Measurements from ENCODE around the gene MIEF2. TPM values are rescaled to one million over a fixed set of nuclear protein-coding genes. Genes with fewer than 3 reads are reported as not detected.

MIEF2 gene
- total and polyA plus RNA-seq, 4 donors = 15.5 to 24.1 (median 19.1) TPM

DNA sequence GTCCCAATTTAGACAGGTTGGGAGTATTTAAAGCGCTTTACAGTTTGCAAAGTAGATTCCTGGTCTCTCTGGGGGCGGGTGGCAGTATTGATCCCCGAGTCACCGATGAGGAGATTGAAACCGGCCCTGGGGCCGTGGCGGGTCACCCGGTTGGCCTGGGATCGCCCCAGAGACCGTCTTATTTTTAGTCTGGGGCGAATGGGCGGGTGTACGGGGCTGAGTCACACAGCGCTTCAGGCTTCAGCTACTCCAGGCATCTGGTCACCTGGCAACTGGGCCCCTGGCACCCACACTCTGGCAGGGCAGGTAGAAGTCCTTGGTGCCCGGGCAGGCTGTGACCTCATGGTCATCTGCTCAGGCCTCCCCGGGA lies 669 bp downstream of the MIEF2 start:
- WGBS (ENCODE audit: insufficient coverage) = 6% methylated on average over 16 of the region's 16 CpGs
- H3K27ac ChIP-seq (ENCODE audit: low read depth, low read length) = peak overlapping the region; percentile 79
- H3K9me3 ChIP-seq (ENCODE audit: control insufficient read depth, insufficient read depth, low read length) = no peaks in the 10 kb centered on the region
- no peaks in the 10 kb centered on the region for H3K27me3 ChIP-seq (ENCODE audit: control insufficient read depth, insufficient read depth, low read length)
- DNase-seq (ENCODE audit: low read depth in 4 of 6, low spot score in 6 of 6) = no peak
- peaks cover 49% of the 10 kb centered on the region for H3K4me1 ChIP-seq (ENCODE audit: control insufficient read depth, insufficient read depth, low read length)
- peaks cover 50% of the 10 kb centered on the region for H3K36me3 ChIP-seq (ENCODE audit: control insufficient read depth, insufficient read depth, low read length)
- H3K4me3 ChIP-seq (ENCODE audit: low read depth, low read length) = peak overlapping the region; percentile 88

- Histone ChIP-seq H3K27ac (ENCODE audit: low read depth, low read length) (no peak overlapping the region), H3K4me3 (ENCODE audit: low read depth, low read length) (peak overlapping the region; percentile 88), H3K4me1 (ENCODE audit: control insufficient read depth, insufficient read depth, low read length) (peaks cover 47% of the 10 kb centered on the region), H3K36me3 (ENCODE audit: control insufficient read depth, insufficient read depth, low read length) (peaks cover 45% of the 10 kb centered on the region), H3K9me3 (ENCODE audit: control insufficient read depth, insufficient read depth, low read length) (no peaks in the 10 kb centered on the region), H3K27me3 (ENCODE audit: control insufficient read depth, insufficient read depth, low read length) (no peaks in the 10 kb centered on the region)
- DNase-seq (ENCODE audit: low read depth in 4 of 6, low spot score in 6 of 6) = no peak
- WGBS (ENCODE audit: insufficient coverage) = 80% methylated on average over 3 of the region's 3 CpGs
Observed at GRCh38 chr17:18261659-18262058, 1.2 kb downstream of the MIEF2 start.

DNA sequence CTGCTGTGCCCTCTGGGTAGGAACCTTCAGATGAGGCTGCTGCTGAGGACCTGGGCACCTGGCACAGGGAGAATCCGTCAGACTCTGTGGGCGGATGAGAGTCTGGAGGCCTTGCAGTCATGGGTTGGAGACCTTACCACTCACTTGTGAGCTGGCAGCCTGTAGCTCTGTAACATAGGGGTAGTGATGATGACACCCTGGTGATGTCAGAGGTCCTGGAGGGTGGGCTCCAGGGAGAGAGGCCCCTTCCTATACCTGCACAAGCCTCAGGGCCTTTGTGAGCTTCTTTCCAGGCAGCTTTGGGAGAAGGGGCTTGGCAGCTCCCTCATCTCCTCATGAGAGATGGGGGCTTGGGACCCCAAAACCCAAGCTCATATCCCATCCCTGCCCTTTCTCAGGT lies 1.6 kb downstream of the MIEF2 start:
- Histone ChIP-seq H3K27ac (ENCODE audit: low read depth, low read length) (no peak overlapping the region), H3K4me3 (ENCODE audit: low read depth, low read length) (no peak overlapping the region), H3K9me3 (ENCODE audit: control insufficient read depth, insufficient read depth, low read length) (no peaks in the 10 kb centered on the region), H3K4me1 (ENCODE audit: control insufficient read depth, insufficient read depth, low read length) (peaks cover 42% of the 10 kb centered on the region), H3K27me3 (ENCODE audit: control insufficient read depth, insufficient read depth, low read length) (no peaks in the 10 kb centered on the region), H3K36me3 (ENCODE audit: control insufficient read depth, insufficient read depth, low read length) (peaks cover 43% of the 10 kb centered on the region)
- 92% methylated on average over 2 of the region's 2 CpGs for WGBS (ENCODE audit: insufficient coverage)
- no peak for DNase-seq (ENCODE audit: low read depth in 4 of 6, low spot score in 6 of 6)

- no peaks in the 10 kb centered on the region for H3K9me3 ChIP-seq (ENCODE audit: control insufficient read depth, insufficient read depth, low read length)
- H3K27ac ChIP-seq (ENCODE audit: low read depth, low read length) = no peak overlapping the region
- peaks cover 45% of the 10 kb centered on the region for H3K36me3 ChIP-seq (ENCODE audit: control insufficient read depth, insufficient read depth, low read length)
- WGBS (ENCODE audit: insufficient coverage) = 90% methylated on average over 12 of the region's 12 CpGs
- no peaks in the 10 kb centered on the region for H3K27me3 ChIP-seq (ENCODE audit: control insufficient read depth, insufficient read depth, low read length)
- DNase-seq (ENCODE audit: low read depth in 4 of 6, low spot score in 6 of 6) = no peak
- peaks cover 37% of the 10 kb centered on the region for H3K4me1 ChIP-seq (ENCODE audit: control insufficient read depth, insufficient read depth, low read length)
- no peak overlapping the region for H3K4me3 ChIP-seq (ENCODE audit: low read depth, low read length)
Observed at GRCh38 chr17:18262641-18263040, 2.2 kb downstream of the MIEF2 start.

- Histone ChIP-seq H3K4me3 (ENCODE audit: low read depth, low read length) (no peak overlapping the region), H3K4me1 (ENCODE audit: control insufficient read depth, insufficient read depth, low read length) (peaks cover 29% of the 10 kb centered on the region), H3K27ac (ENCODE audit: low read depth, low read length) (no peak overlapping the region), H3K27me3 (ENCODE audit: control insufficient read depth, insufficient read depth, low read length) (no peaks in the 10 kb centered on the region), H3K36me3 (ENCODE audit: control insufficient read depth, insufficient read depth, low read length) (peaks cover 49% of the 10 kb centered on the region), H3K9me3 (ENCODE audit: control insufficient read depth, insufficient read depth, low read length) (no peaks in the 10 kb centered on the region)
- WGBS (ENCODE audit: insufficient coverage) = 93% methylated on average over 50 of the region's 50 CpGs
- DNase-seq (ENCODE audit: low read depth in 4 of 6, low spot score in 6 of 6) = no peak
Observed at GRCh38 chr17:18263885-18264682, 3.6 kb downstream of the MIEF2 start.

DNA sequence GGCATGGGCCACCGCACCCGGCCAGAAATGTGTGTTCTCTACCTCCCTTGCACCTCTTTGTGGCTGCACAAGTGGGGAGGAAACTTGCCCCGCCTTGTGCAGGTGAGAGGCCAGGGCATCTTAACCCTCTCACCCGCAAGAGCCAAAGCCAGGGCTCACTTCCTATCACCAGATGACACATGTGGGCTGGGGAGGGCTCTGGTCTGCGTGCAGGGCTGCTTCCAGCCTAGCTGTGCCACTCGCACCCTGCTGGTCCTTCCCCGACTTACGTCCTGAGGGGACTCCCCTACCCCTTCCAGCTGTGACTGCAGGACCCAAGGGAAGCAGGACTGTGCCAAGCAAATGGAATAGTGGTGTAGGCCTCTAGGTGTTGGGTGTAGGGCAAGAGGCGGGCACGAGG lies 6.9 kb downstream of the MIEF2 start:
- Histone ChIP-seq H3K27me3 (ENCODE audit: control insufficient read depth, insufficient read depth, low read length) (no peaks in the 10 kb centered on the region), H3K9me3 (ENCODE audit: control insufficient read depth, insufficient read depth, low read length) (no peaks in the 10 kb centered on the region), H3K4me3 (ENCODE audit: low read depth, low read length) (no peak overlapping the region), H3K27ac (ENCODE audit: low read depth, low read length) (no peak overlapping the region), H3K36me3 (ENCODE audit: control insufficient read depth, insufficient read depth, low read length) (peaks cover 60% of the 10 kb centered on the region), H3K4me1 (ENCODE audit: control insufficient read depth, insufficient read depth, low read length) (peaks cover 3% of the 10 kb centered on the region)
- no peak for DNase-seq (ENCODE audit: low read depth in 4 of 6, low spot score in 6 of 6)
- 88% methylated on average over 6 of the region's 10 CpGs for WGBS (ENCODE audit: insufficient coverage)

DNA sequence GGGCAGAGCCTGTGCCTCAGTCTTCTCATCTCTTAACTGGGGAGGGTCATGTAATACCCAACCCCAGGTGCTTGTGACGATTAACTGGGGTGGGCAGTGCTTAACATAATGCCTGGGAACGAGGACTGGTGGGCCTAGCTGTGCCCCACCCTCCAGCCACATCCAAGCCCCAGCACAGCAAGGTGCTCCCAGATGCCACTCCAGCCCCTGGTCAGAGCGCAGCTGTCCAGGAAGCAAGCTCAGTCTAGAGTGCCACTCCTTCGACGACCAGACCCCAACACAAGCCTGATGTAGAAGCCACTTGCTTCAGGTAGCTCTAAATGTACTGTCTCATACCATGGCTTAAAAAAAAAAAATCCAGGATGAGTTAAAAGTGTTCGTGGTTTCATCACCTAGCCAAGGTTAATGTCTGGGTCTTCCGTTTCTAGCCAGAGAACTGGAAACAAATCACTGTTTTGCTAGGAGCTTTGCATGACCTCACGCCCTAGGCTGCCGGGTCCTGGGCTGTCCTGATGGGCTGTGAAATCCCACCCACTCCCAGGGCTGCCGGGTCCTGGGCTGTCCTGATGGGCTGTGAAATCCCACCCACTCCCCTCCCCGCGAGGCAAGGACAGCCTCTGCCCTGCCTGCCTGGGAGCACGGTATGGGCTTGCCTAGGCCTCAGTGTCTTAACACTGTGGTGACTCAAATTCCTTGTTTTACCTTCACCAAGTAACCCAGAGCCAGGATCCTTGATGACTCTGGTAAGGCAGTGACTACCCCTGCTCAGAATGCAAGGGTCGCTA lies 7.7 kb downstream of the MIEF2 start:
- Histone ChIP-seq H3K36me3 (ENCODE audit: control insufficient read depth, insufficient read depth, low read length) (peaks cover 54% of the 10 kb centered on the region), H3K27ac (ENCODE audit: low read depth, low read length) (no peak overlapping the region), H3K4me3 (ENCODE audit: low read depth, low read length) (no peak overlapping the region), H3K4me1 (ENCODE audit: control insufficient read depth, insufficient read depth, low read length) (no peaks in the 10 kb centered on the region), H3K9me3 (ENCODE audit: control insufficient read depth, insufficient read depth, low read length) (no peaks in the 10 kb centered on the region), H3K27me3 (ENCODE audit: control insufficient read depth, insufficient read depth, low read length) (no peaks in the 10 kb centered on the region)
- WGBS (ENCODE audit: insufficient coverage) = 37% methylated on average over 13 of the region's 14 CpGs
- DNase-seq (ENCODE audit: low read depth in 4 of 6, low spot score in 6 of 6) = no peak

GRCh38 chr17:18270046-18270931 lies 9.8 kb downstream of the MIEF2 start:
- DNase-seq (ENCODE audit: low read depth in 4 of 6, low spot score in 6 of 6) = no peak
- Histone ChIP-seq H3K4me3 (ENCODE audit: low read depth, low read length) (no peak overlapping the region), H3K36me3 (ENCODE audit: control insufficient read depth, insufficient read depth, low read length) (peaks cover 51% of the 10 kb centered on the region), H3K27ac (ENCODE audit: low read depth, low read length) (no peak overlapping the region), H3K9me3 (ENCODE audit: control insufficient read depth, insufficient read depth, low read length) (no peaks in the 10 kb centered on the region), H3K4me1 (ENCODE audit: control insufficient read depth, insufficient read depth, low read length) (no peaks in the 10 kb centered on the region), H3K27me3 (ENCODE audit: control insufficient read depth, insufficient read depth, low read length) (no peaks in the 10 kb centered on the region)
- WGBS (ENCODE audit: insufficient coverage) = 86% methylated on average over 13 of the region's 14 CpGs

DNA sequence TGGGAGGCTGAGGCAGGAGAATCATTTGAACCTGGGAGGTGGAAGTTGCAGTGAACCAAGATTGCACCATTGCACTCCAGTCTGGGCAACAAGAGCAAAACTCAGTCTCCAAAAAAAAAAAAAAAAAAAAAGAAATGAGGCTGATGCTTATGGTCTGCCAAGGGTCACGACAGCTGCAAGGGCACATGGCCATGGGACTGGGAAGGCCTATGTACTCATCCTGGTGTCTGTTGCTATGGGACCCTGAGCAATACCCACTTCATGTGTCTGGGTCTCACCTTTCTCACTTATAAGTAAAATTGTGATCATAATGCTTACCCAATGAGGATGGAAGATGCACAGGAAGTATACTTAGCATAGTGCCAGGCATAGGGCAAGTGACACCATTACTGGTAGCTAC lies 16.6 kb downstream of the MIEF2 start:
- Histone ChIP-seq H3K27me3 (ENCODE audit: control insufficient read depth, insufficient read depth, low read length) (no peaks in the 10 kb centered on the region), H3K9me3 (ENCODE audit: control insufficient read depth, insufficient read depth, low read length) (no peaks in the 10 kb centered on the region), H3K27ac (ENCODE audit: low read depth, low read length) (no peak overlapping the region), H3K36me3 (ENCODE audit: control insufficient read depth, insufficient read depth, low read length) (peaks cover 81% of the 10 kb centered on the region), H3K4me3 (ENCODE audit: low read depth, low read length) (no peak overlapping the region), H3K4me1 (ENCODE audit: control insufficient read depth, insufficient read depth, low read length) (peaks cover 5% of the 10 kb centered on the region)
- no peak for DNase-seq (ENCODE audit: low read depth in 4 of 6, low spot score in 6 of 6)
- no CpG with 5 or more reads among the region's 1 CpG for WGBS (ENCODE audit: insufficient coverage)

Data from spinal cord (tissue), 10 donors.